ENCODE measurements around the gene FZD1.

DNA sequence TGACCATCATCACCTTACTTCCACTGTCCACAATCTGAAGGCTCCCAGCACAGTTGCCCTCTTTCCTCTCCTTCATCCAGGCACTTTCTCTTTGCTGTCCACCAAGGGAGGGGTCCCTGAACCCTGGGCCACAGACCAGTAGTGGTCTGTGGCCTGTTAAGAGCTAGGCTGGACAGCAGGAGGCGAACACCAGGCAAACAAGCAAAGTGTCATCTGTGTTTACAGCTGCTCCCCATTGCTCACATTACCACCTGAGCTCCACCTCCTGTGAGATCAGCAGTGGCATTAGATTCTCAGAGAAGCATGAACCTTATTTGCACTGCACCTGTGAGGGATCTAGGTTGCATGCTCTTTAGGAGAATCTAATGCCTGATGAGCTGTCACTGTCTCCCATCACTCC is 27.7 kb downstream of the FZD1 start:
- TF ChIP-seq, protein P1, sequence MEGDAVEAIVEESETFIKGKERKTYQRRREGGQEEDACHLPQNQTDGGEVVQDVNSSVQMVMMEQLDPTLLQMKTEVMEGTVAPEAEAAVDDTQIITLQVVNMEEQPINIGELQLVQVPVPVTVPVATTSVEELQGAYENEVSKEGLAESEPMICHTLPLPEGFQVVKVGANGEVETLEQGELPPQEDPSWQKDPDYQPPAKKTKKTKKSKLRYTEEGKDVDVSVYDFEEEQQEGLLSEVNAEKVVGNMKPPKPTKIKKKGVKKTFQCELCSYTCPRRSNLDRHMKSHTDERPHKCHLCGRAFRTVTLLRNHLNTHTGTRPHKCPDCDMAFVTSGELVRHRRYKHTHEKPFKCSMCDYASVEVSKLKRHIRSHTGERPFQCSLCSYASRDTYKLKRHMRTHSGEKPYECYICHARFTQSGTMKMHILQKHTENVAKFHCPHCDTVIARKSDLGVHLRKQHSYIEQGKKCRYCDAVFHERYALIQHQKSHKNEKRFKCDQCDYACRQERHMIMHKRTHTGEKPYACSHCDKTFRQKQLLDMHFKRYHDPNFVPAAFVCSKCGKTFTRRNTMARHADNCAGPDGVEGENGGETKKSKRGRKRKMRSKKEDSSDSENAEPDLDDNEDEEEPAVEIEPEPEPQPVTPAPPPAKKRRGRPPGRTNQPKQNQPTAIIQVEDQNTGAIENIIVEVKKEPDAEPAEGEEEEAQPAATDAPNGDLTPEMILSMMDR (IDR thresholded peaks at IDR 0.05; ENCODE audit: borderline replicate concordance, extremely low read depth, low read length, poor library complexity, severe bottlenecking): no peak
- no peak for TF ChIP-seq EZH2 (IDR thresholded peaks at IDR 0.05; ENCODE audit: borderline replicate concordance, low read depth, low read length, severe bottlenecking)
